Osteoblast (primary cell): ENCODE results near the gene DOP1A. TPM values are rescaled to one million over a fixed set of nuclear protein-coding genes. Genes with fewer than 3 reads are reported as not detected.

Experiments
- DNase-seq: peaks from one replicate; pipeline ENCODE4 v3.0.0; 2011; ENCODE audit warnings: low spot score, mixed read lengths; ENCODE audit not compliant: insufficient read length; ENCODE audit errors: missing footprints
- H2AFZ ChIP-seq: 2 replicates; pipeline ENCODE4 v1.6.0; 2011; ENCODE audit warnings: mild to moderate bottlenecking, low read length
- H3K27ac ChIP-seq: 2 replicates; pipeline ENCODE4 v1.5.1; 2011; ENCODE audit warnings: mild to moderate bottlenecking, low read depth, low read length, moderate library complexity
- H3K27me3 ChIP-seq: 2 replicates; pipeline ENCODE4 v1.6.0; 2012; ENCODE audit warnings: mild to moderate bottlenecking, control low read depth, inconsistent platforms, low read length, moderate library complexity; ENCODE audit not compliant: insufficient read depth
- H3K36me3 ChIP-seq: 2 replicates; pipeline ENCODE4 v1.5.1; 2011; ENCODE audit warnings: mild to moderate bottlenecking, low read length, control low read depth, moderate library complexity; ENCODE audit not compliant: insufficient read depth
- H3K4me1 ChIP-seq: 2 replicates; pipeline ENCODE4 v1.5.1; 2011; ENCODE audit warnings: mild to moderate bottlenecking, low read length, control low read depth, moderate library complexity; ENCODE audit not compliant: insufficient read depth
- H3K4me2 ChIP-seq: 2 replicates; pipeline ENCODE4 v1.6.0; 2011; ENCODE audit warnings: mild to moderate bottlenecking, low read length; ENCODE audit not compliant: insufficient read depth
- H3K4me3 ChIP-seq: fragments of 200-600 bp; sonication (generic); 3 replicates; pipeline ENCODE4 v1.5.1; 2012; ENCODE audit warnings: mild to moderate bottlenecking, low read length, inconsistent platforms; ENCODE audit not compliant: insufficient read depth
- H3K79me2 ChIP-seq: 2 replicates; pipeline ENCODE4 v1.6.0; 2012; ENCODE audit warnings: mild to moderate bottlenecking, low read length, control low read depth, inconsistent platforms; ENCODE audit not compliant: insufficient read depth
- H3K9me3 ChIP-seq: 2 replicates; pipeline ENCODE4 v1.5.1; 2011; ENCODE audit warnings: low read depth, low read length, control low read depth
- H4K20me1 ChIP-seq: 2 replicates; pipeline ENCODE4 v1.6.0; 2012; ENCODE audit warnings: mild to moderate bottlenecking, low read length, control low read depth; ENCODE audit not compliant: insufficient read depth
- total RNA-seq: library from RNA; depleted of rRNA; stranded (reverse); fragments of >200 nt; gene quantifications from 2 replicates; pipeline ENCODE4 v1.2.3, GENCODE V29; 2012
- TF ChIP-seq, protein P1 (sequence below): IDR thresholded peaks from 2 replicates; pipeline ENCODE4 v1.5.1; 2011; ENCODE audit warnings: mild to moderate bottlenecking, low read depth, low read length, moderate library complexity; ENCODE audit errors: extremely low read depth

The DOP1A gene
- total RNA-seq, 1 donor: 45.2 TPM

DNA sequence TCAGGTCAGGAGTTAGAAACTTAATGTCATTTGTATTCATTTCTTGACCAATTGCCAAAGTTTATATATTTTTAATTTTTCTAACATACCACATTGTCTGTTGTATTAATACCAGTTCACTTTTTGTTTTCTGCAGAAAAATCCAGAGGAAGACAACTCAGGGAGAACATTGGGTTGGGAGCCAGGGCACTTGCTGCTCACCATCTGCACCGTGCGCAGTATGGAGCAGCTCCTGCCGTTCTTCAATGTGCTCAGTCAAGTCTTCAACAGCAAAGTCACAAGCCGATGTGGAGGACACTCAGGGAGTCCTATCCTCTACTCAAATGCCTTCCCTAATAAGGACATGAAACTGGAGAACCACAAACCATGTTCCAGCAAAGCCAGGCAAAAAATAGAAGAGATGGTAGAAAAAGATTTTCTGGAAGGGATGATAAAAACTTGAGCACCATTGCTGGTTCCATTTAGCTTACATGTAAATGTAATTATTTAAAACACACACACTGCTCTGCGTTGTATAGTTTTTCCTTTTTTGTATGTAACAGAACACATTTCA is 100.3 kb downstream of the DOP1A start:
- H2AFZ ChIP-seq: no peak overlapping the region
- no peak overlapping the region for H3K4me3 ChIP-seq
- TF ChIP-seq, protein P1, sequence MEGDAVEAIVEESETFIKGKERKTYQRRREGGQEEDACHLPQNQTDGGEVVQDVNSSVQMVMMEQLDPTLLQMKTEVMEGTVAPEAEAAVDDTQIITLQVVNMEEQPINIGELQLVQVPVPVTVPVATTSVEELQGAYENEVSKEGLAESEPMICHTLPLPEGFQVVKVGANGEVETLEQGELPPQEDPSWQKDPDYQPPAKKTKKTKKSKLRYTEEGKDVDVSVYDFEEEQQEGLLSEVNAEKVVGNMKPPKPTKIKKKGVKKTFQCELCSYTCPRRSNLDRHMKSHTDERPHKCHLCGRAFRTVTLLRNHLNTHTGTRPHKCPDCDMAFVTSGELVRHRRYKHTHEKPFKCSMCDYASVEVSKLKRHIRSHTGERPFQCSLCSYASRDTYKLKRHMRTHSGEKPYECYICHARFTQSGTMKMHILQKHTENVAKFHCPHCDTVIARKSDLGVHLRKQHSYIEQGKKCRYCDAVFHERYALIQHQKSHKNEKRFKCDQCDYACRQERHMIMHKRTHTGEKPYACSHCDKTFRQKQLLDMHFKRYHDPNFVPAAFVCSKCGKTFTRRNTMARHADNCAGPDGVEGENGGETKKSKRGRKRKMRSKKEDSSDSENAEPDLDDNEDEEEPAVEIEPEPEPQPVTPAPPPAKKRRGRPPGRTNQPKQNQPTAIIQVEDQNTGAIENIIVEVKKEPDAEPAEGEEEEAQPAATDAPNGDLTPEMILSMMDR: no peak
- no peaks in the 10 kb centered on the region for H3K27me3 ChIP-seq
- no peaks in the 10 kb centered on the region for H4K20me1 ChIP-seq
- no peaks in the 10 kb centered on the region for H3K79me2 ChIP-seq
- H3K27ac ChIP-seq: no peak overlapping the region
- no peaks in the 10 kb centered on the region for H3K4me1 ChIP-seq
- no peaks in the 10 kb centered on the region for H3K9me3 ChIP-seq
- no peak for DNase-seq
- no peak overlapping the region for H3K4me2 ChIP-seq
- peaks cover 77% of the 10 kb centered on the region for H3K36me3 ChIP-seq

DNA sequence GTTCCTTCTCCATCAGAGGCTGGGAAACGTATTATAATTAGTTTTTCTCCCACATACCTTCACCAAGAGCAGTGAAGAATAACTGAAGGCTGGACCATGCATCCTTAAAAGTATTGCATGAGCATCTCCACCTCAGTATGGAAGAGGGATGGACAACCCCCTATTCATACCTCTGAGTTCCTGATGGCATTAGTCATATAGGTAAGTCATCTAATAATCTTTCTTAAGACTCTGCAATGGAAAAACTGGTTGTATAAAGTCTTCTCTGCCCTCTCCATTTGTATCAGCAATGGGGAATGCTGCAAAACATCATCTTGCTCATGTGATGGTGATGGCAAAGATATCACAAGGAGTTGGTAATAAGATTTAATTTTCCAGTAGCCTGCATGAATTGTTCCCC is 101.1 kb downstream of the DOP1A start:
- Histone ChIP-seq H3K36me3 (peaks cover 85% of the 10 kb centered on the region), H3K4me1 (no peaks in the 10 kb centered on the region), H3K27ac (no peak overlapping the region), H4K20me1 (no peaks in the 10 kb centered on the region), H3K4me3 (no peak overlapping the region), H2AFZ (no peak overlapping the region), H3K27me3 (no peaks in the 10 kb centered on the region), H3K4me2 (no peak overlapping the region), H3K79me2 (no peaks in the 10 kb centered on the region), H3K9me3 (no peaks in the 10 kb centered on the region)
- DNase-seq: no peak
- TF ChIP-seq, protein P1: no peak

DNA sequence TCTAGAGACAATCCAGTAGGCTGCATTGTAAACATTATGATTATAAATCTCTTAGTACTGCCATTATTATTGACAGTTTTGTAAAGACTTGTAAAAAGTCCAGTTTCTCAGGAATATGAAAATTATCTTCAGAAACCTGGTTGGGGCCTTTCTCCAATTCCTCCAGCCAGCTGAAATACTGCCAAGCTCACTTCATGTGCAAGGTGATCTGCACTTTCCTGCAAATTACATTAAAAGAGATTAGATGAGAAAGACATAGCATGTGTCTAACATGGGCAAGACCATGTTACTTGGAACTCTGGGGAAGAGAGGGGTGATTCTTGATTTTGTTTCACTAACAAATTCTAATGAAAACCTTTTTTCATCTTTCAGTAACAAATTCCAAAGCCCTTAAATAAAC is 101.6 kb downstream of the DOP1A start:
- H2AFZ ChIP-seq: no peak overlapping the region
- H3K36me3 ChIP-seq: peaks cover 90% of the 10 kb centered on the region
- no peaks in the 10 kb centered on the region for H4K20me1 ChIP-seq

GRCh38 chr6:83169511-83169910 is 102.0 kb downstream of the DOP1A start:
- no peaks in the 10 kb centered on the region for H3K79me2 ChIP-seq
- no peak overlapping the region for H3K4me3 ChIP-seq
- no peak overlapping the region for H3K27ac ChIP-seq
- H3K27me3 ChIP-seq: no peaks in the 10 kb centered on the region
- no peak overlapping the region for H3K4me2 ChIP-seq
- DNase-seq: peak; percentile 59
- no peak overlapping the region for H2AFZ ChIP-seq
- peaks cover 93% of the 10 kb centered on the region for H3K36me3 ChIP-seq
- no peaks in the 10 kb centered on the region for H3K4me1 ChIP-seq
- H3K9me3 ChIP-seq: no peaks in the 10 kb centered on the region
- no peaks in the 10 kb centered on the region for H4K20me1 ChIP-seq
- TF ChIP-seq, protein P1: no peak

More for the DNA sequence above, 101.6 kb downstream of the DOP1A start:
- H3K4me2 ChIP-seq: no peak overlapping the region
- H3K4me1 ChIP-seq: no peaks in the 10 kb centered on the region
- no peak overlapping the region for H3K27ac ChIP-seq
- DNase-seq: no peak
- no peaks in the 10 kb centered on the region for H3K79me2 ChIP-seq
- H3K4me3 ChIP-seq: no peak overlapping the region
- TF ChIP-seq, protein P1: no peak
- no peaks in the 10 kb centered on the region for H3K27me3 ChIP-seq
- no peaks in the 10 kb centered on the region for H3K9me3 ChIP-seq
